Gastroesophageal sphincter (tissue), 4 donors: Measurements from ENCODE around the gene CCDC81. TPM values are rescaled to one million over a fixed set of nuclear protein-coding genes. Genes with fewer than 3 reads are reported as not detected.

Source experiments
- ATAC-seq: fragments of 150-250 bp; one replicate; pipeline ENCODE4 v1.9.1; 2016; ENCODE audit warnings: mild to moderate bottlenecking, moderate library complexity
- H3K27ac ChIP-seq, 4 donors: fragments of 200-600 bp; sonication (generic) in 3 of 4; 1 replicate in 3 of 4; 2 replicates in 1 of 4; pipeline ENCODE4 v1.5.1; 2016 to 2019
- H3K27me3 ChIP-seq: fragments of 200-600 bp; sonication (generic); one replicate; pipeline ENCODE4 v1.5.1; 2019
- H3K36me3 ChIP-seq, 2 donors: fragments of 200-600 bp; sonication (generic); one replicate each; pipeline ENCODE4 v1.5.1; 2019; ENCODE audit warnings: control low read depth in 1 of 2
- H3K4me1 ChIP-seq, 3 donors: fragments of 200-600 bp; sonication (generic); 1 replicate in 2 of 3; 2 replicates in 1 of 3; pipeline ENCODE4 v1.5.1; 2016 to 2019; ENCODE audit warnings: control low read depth in 2 of 3
- H3K4me3 ChIP-seq, 2 donors: fragments of 200-600 bp; sonication (generic); one replicate each; pipeline ENCODE4 v1.5.1; 2019; ENCODE audit warnings: mild to moderate bottlenecking in 1 of 2, moderate library complexity in 1 of 2
- H3K9me3 ChIP-seq, 3 donors: fragments of 200-600 bp; sonication (generic); one replicate each; pipeline ENCODE4 v1.5.1; 2017 to 2019; ENCODE audit warnings: control low read depth in 2 of 3
- EP300 ChIP-seq: sonication (generic); formaldehyde crosslinking; IDR thresholded peaks from one replicate; pipeline ENCODE4 v1.6.1; 2017; ENCODE audit warnings: antibody characterized with exemption, mild to moderate bottlenecking
- POLR2A ChIP-seq, 2 donors: fragments of 450-650 bp; IDR thresholded peaks; one replicate each; pipeline ENCODE4 v1.6.1; 2017; ENCODE audit warnings: antibody characterized with exemption in 2 of 2, mild to moderate bottlenecking in 2 of 2, moderate library complexity in 1 of 2
- POLR2AphosphoS5 ChIP-seq: sonication (generic); formaldehyde crosslinking; IDR thresholded peaks from one replicate; pipeline ENCODE4 v1.6.1; 2017; ENCODE audit warnings: antibody characterized with exemption
- WGBS, 2 donors: methylation state at CpG; one replicate each; pipeline ENCODE4 v1.1.5; 2018; ENCODE audit warnings: low coverage in 1 of 2; 5-methylcytosine and 5-hydroxymethylcytosine counted together
- total RNA-seq, 4 donors: library from RNA; depleted of rRNA; stranded (reverse); fragments of >200 nt; gene quantifications; one replicate each; pipeline ENCODE4 v1.1.0, GENCODE V29; 2016
- TF ChIP-seq, protein P1 (sequence below), 4 experiments: fragments of 200-600 bp in 2 of 4; fragments of 450-650 bp in 2 of 4; sonication (generic) in 1 of 4; IDR thresholded peaks; one replicate each; pipeline ENCODE4 v1.5.1; 2017 to 2019; ENCODE audit warnings: antibody characterized with exemption in 4 of 4, mild to moderate bottlenecking in 2 of 4, moderate library complexity in 2 of 4

CCDC81 gene
- total RNA-seq, 4 donors from 2014 or later: 0.23 to 3.7 (median 0.40) TPM; not detected in 1

DNA sequence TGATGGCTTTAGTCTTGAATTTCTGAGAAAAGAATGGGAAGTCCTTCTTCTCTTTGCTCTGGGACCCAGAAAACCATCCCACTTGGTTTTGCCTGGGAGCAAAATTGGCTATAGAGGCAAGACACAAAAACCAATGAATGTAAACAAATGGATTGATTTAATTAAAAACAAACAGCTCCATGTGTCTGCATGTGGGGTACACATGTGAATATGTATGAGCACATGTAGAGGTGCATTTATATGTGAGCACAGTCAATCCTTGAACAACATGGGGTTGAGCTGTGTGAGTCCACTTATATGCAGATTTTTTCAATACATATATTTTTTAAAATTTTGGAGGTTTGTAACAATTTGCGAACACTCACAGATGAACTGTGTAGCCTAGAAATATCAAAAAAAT, 87.2 kb downstream of the CCDC81 start:
- TF ChIP-seq, protein P1, sequence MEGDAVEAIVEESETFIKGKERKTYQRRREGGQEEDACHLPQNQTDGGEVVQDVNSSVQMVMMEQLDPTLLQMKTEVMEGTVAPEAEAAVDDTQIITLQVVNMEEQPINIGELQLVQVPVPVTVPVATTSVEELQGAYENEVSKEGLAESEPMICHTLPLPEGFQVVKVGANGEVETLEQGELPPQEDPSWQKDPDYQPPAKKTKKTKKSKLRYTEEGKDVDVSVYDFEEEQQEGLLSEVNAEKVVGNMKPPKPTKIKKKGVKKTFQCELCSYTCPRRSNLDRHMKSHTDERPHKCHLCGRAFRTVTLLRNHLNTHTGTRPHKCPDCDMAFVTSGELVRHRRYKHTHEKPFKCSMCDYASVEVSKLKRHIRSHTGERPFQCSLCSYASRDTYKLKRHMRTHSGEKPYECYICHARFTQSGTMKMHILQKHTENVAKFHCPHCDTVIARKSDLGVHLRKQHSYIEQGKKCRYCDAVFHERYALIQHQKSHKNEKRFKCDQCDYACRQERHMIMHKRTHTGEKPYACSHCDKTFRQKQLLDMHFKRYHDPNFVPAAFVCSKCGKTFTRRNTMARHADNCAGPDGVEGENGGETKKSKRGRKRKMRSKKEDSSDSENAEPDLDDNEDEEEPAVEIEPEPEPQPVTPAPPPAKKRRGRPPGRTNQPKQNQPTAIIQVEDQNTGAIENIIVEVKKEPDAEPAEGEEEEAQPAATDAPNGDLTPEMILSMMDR (IDR thresholded peaks at IDR 0.05): no peak
- no peak for TF ChIP-seq POLR2A (IDR thresholded peaks at IDR 0.05)
- no peak for TF ChIP-seq POLR2AphosphoS5
- TF ChIP-seq EP300: no peak
- no peaks in the 10 kb centered on the region for H3K27me3 ChIP-seq
- 100% methylated on average over 1 of the region's 1 CpG for WGBS, 2 donors
- no peak overlapping the region for H3K4me3 ChIP-seq
- H3K36me3 ChIP-seq: peaks cover 0 to 29% of the 10 kb centered on the region in 2 donors
- peaks cover 6 to 53% (median 16%) of the 10 kb centered on the region in 3 donors for H3K4me1 ChIP-seq
- H3K9me3 ChIP-seq: no peaks in the 10 kb centered on the region
- no peak overlapping the region for H3K27ac ChIP-seq
- no peak for ATAC-seq

- Histone ChIP-seq H3K4me1 (peaks cover 6 to 42% (median 16%) of the 10 kb centered on the region in 3 donors), H3K27ac (no peak overlapping the region), H3K9me3 (no peaks in the 10 kb centered on the region), H3K36me3 (peaks cover 0 to 29% of the 10 kb centered on the region in 2 donors), H3K4me3 (no peak overlapping the region), H3K27me3 (no peaks in the 10 kb centered on the region)
- TF ChIP-seq EP300 (no peak), POLR2A (IDR thresholded peaks at IDR 0.05) (no peak), POLR2AphosphoS5 (no peak)
- TF ChIP-seq, protein P1 (IDR thresholded peaks at IDR 0.05): no peak
- 82 to 100% methylated on average over 1 to 2 of the region's 7 CpGs for WGBS, 2 donors
- ATAC-seq: no peak
These were observed 88.4 kb downstream of the CCDC81 start for GRCh38 chr11:86463120-86463519.

GRCh38 chr11:86463955-86464354, 89.3 kb downstream of the CCDC81 start:
- Histone ChIP-seq H3K27me3 (no peaks in the 10 kb centered on the region), H3K4me1 (peaks cover 6 to 34% (median 10%) of the 10 kb centered on the region in 3 donors), H3K36me3 (peaks cover 0 to 29% of the 10 kb centered on the region in 2 donors), H3K27ac (no peak overlapping the region), H3K9me3 (no peaks in the 10 kb centered on the region), H3K4me3 (no peak overlapping the region)
- 75 to 86% methylated on average over 5 of the region's 5 CpGs for WGBS, 2 donors
- TF ChIP-seq EP300: no peak
- no peak for TF ChIP-seq POLR2AphosphoS5
- TF ChIP-seq POLR2A (IDR thresholded peaks at IDR 0.05): no peak
- TF ChIP-seq, protein P1 (IDR thresholded peaks at IDR 0.05): no peak
- no peak for ATAC-seq

DNA sequence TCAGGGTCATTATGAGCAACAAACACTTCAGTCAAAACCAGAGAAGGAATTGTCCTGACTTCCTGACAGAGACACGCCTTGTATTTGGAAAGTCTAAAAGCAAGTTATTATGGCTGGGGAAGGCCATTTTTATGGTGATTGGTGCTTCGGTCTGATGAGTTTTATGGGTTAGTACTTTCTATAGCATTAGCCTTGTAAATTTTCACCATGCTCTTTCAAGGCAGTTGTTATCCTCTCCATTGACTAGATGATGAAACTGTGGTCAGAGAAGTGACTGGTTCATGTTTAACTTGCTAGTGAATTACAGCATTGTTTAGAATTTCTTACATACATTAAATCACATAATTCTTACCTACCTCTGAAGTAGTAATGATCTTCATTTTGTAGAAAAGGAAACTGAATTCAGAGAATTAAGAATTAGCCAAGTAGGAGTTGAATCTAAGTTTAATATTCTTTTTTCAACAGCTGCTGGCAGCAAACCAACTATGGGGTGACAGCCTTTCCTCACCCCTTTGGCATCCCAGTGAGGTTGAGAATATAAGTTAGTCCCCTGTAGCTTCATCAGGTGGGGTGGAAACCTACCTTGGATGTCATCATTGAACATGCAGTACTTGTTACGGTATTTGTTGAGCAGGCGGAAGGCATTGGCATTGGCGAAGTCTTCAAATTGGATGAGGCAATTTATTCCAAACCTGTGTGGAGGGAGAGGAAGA, 90.0 kb downstream of the CCDC81 start:
- TF ChIP-seq, protein P1 (IDR thresholded peaks at IDR 0.05): no peak
- TF ChIP-seq POLR2A (IDR thresholded peaks at IDR 0.05) (no peak), POLR2AphosphoS5 (no peak), EP300 (no peak)
- Histone ChIP-seq H3K4me3 (no peak overlapping the region), H3K9me3 (no peaks in the 10 kb centered on the region), H3K36me3 (peaks cover 0 to 29% of the 10 kb centered on the region in 2 donors), H3K27me3 (no peaks in the 10 kb centered on the region), H3K27ac (no peak overlapping the region), H3K4me1 (peaks cover 3 to 27% (median 4%) of the 10 kb centered on the region in 3 donors)
- WGBS, 2 donors: 92 to 93% methylated on average over 2 of the region's 5 CpGs
- ATAC-seq: no peak

- no peak overlapping the region for H3K27ac ChIP-seq
- H3K9me3 ChIP-seq: no peaks in the 10 kb centered on the region
- H3K4me1 ChIP-seq: peaks cover 0 to 7% (median 0%) of the 10 kb centered on the region in 3 donors
- ATAC-seq: no peak
- H3K27me3 ChIP-seq: no peaks in the 10 kb centered on the region
- H3K36me3 ChIP-seq: peaks cover 0 to 16% of the 10 kb centered on the region in 2 donors
- H3K4me3 ChIP-seq: no peak overlapping the region
- TF ChIP-seq, protein P1 (IDR thresholded peaks at IDR 0.05): no peak
- TF ChIP-seq POLR2A (IDR thresholded peaks at IDR 0.05) (no peak), POLR2AphosphoS5 (no peak), EP300 (no peak)
- 92% methylated on average over 1 of the region's 1 CpG for whole genome bisulfite sequencing, 2 donors
These were observed 93.5 kb downstream of the CCDC81 start for GRCh38 chr11:86468169-86468568.
